ENCODE results near the gene THRB.

THRB gene

GRCh38 chr3:24311881-24312280 lies 182.8 kb downstream of the THRB start:
- no peak for FAIRE-seq
- TF ChIP-seq, protein P1, sequence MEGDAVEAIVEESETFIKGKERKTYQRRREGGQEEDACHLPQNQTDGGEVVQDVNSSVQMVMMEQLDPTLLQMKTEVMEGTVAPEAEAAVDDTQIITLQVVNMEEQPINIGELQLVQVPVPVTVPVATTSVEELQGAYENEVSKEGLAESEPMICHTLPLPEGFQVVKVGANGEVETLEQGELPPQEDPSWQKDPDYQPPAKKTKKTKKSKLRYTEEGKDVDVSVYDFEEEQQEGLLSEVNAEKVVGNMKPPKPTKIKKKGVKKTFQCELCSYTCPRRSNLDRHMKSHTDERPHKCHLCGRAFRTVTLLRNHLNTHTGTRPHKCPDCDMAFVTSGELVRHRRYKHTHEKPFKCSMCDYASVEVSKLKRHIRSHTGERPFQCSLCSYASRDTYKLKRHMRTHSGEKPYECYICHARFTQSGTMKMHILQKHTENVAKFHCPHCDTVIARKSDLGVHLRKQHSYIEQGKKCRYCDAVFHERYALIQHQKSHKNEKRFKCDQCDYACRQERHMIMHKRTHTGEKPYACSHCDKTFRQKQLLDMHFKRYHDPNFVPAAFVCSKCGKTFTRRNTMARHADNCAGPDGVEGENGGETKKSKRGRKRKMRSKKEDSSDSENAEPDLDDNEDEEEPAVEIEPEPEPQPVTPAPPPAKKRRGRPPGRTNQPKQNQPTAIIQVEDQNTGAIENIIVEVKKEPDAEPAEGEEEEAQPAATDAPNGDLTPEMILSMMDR (IDR thresholded peaks at IDR 0.05; ENCODE audit: insufficient read depth, missing control alignments): no peak
- no peak for DNase-seq (ENCODE audit: insufficient read length, low spot score)

- DNase-seq (ENCODE audit: insufficient read length, low spot score) (no peak), FAIRE-seq (no peak)
- TF ChIP-seq, protein P1 (IDR thresholded peaks at IDR 0.05; ENCODE audit: insufficient read depth, missing control alignments): no peak
Observed at GRCh38 chr3:24310887-24311286, 183.8 kb downstream of the THRB start.

DNA sequence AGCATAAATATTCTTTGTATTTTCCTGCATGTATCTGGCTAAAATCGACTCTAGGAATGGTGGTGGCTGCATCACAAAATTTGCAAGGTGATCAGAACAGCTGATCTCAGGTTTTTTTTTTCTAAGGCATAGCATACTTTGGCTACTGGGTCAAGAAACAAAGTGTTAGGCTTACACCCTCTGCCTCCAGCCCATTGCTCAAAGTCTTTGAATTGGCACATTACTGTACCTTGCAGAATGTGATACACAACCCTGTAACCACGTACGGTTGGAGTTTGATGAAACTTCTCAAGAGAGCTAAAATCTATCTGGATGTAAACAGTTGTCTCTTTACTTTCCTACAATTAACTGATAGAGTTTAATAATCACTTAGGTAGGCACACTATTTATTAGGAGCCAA lies 188.1 kb downstream of the THRB start:
- FAIRE-seq (no peak), DNase-seq (ENCODE audit: insufficient read length, low spot score) (no peak)
- TF ChIP-seq, protein P1 (IDR thresholded peaks at IDR 0.05; ENCODE audit: insufficient read depth, missing control alignments): no peak

- TF ChIP-seq, protein P1 (IDR thresholded peaks at IDR 0.05; ENCODE audit: insufficient read depth, missing control alignments): no peak
- FAIRE-seq: no peak
Observed at GRCh38 chr3:24305795-24306467, 188.7 kb downstream of the THRB start.

GRCh38 chr3:24303057-24303754 lies 191.4 kb downstream of the THRB start:
- TF ChIP-seq, protein P1 (IDR thresholded peaks at IDR 0.05; ENCODE audit: insufficient read depth, missing control alignments): no peak
- DNase-seq (ENCODE audit: insufficient read length, low spot score): no peak
- no peak for FAIRE-seq

More at GRCh38 chr3:24305795-24306467, 188.7 kb downstream of the THRB start:
- no peak for DNase-seq (ENCODE audit: insufficient read length, low spot score)

- DNase-seq (ENCODE audit: insufficient read length, low spot score) (no peak), FAIRE-seq (no peak)
- TF ChIP-seq, protein P1 (IDR thresholded peaks at IDR 0.05; ENCODE audit: insufficient read depth, missing control alignments): no peak
Observed at GRCh38 chr3:24302396-24302795, 192.3 kb downstream of the THRB start.

GRCh38 chr3:24300949-24301348 lies 193.7 kb downstream of the THRB start:
- DNase-seq (ENCODE audit: insufficient read length, low spot score) (no peak), FAIRE-seq (no peak)
- TF ChIP-seq, protein P1 (IDR thresholded peaks at IDR 0.05; ENCODE audit: insufficient read depth, missing control alignments): no peak

Data from D721Med (cell line).